DMS53 treated with DMSO at 0.1 percent for 48 hours (cell line): ENCODE results near the gene PRXL2B.

Experiments used
- DNase-seq: peaks from one replicate; lab custom pipeline; 2025; ENCODE audit not compliant: unreplicated experiment; lab: John Stamatoyannopoulos, UW

PRXL2B gene

GRCh38 chr1:2596530-2597333 is 10.2 kb downstream of the PRXL2B start:
- DNase-seq = no peak

- DNase-seq = no peak
Observed at GRCh38 chr1:2597441-2598328, 11.1 kb downstream of the PRXL2B start.

GRCh38 chr1:2598329-2598931 is 11.9 kb downstream of the PRXL2B start:
- no peak for DNase-seq

GRCh38 chr1:2601721-2602303 is 15.2 kb downstream of the PRXL2B start:
- DNase-seq = no peak

- DNase-seq = no peak
Observed at GRCh38 chr1:2602311-2602835, 15.8 kb downstream of the PRXL2B start.

- DNase-seq = no peak
Observed at GRCh38 chr1:2602866-2603520, 16.4 kb downstream of the PRXL2B start.

- DNase-seq = no peak
Observed at GRCh38 chr1:2603521-2604155, 17.1 kb downstream of the PRXL2B start.

GRCh38 chr1:2604156-2604843 is 17.7 kb downstream of the PRXL2B start:
- DNase-seq = no peak

- no peak for DNase-seq
Observed at GRCh38 chr1:2604844-2605508, 18.4 kb downstream of the PRXL2B start.

GRCh38 chr1:2605509-2606395 is 19.2 kb downstream of the PRXL2B start:
- DNase-seq = no peak

- no peak for DNase-seq
Observed at GRCh38 chr1:2606396-2606880, 19.9 kb downstream of the PRXL2B start.

GRCh38 chr1:2606881-2607621 is 20.5 kb downstream of the PRXL2B start:
- DNase-seq = no peak

- no peak for DNase-seq
Observed at GRCh38 chr1:2607641-2608091, 21.1 kb downstream of the PRXL2B start.

GRCh38 chr1:2609319-2610035 is 22.9 kb downstream of the PRXL2B start:
- DNase-seq = no peak

- DNase-seq = no peak
Observed at GRCh38 chr1:2610036-2610959, 23.7 kb downstream of the PRXL2B start.
